GM10248 (cell line): ENCODE data around the gene AXDND1.

Source experiments
- CTCF ChIA-PET: fragments of 300-600 bp; sonication (Branson Sonifier 250); formaldehyde crosslinking; extraction: SDS; loops from one replicate; lab custom pipeline; 2021; ENCODE audit warnings: antibody characterized with exemption; lab: Yijun Ruan, JAX
- POLR2A ChIA-PET: fragments of 350-650 bp; sonication (Branson Sonifier 250); formaldehyde crosslinking; extraction: SDS; loops from one replicate; lab custom pipeline; 2020; ENCODE audit warnings: antibody characterized with exemption; lab: Yijun Ruan, JAX
- DNase-seq: peaks from one replicate; pipeline ENCODE4 v3.0.0; 2012; ENCODE audit errors: extremely low spot score
- CTCF ChIP-seq: IDR thresholded peaks from 2 replicates; pipeline ENCODE4 v1.5.1; 2012; ENCODE audit warnings: mild to moderate bottlenecking, low read depth; ENCODE audit errors: extremely low read depth, missing control alignments, control extremely low read depth

Gene AXDND1

GRCh38 chr1:179583771-179584320 lies 218.1 kb downstream of the AXDND1 start:
- no peak for TF ChIP-seq CTCF
- POLR2A ChIA-PET: no interaction called here
- no peak for DNase-seq
- CTCF ChIA-PET: no interaction called here

- DNase-seq: no peak
- CTCF ChIA-PET: no interaction called here
- TF ChIP-seq CTCF: no peak
- POLR2A ChIA-PET: no interaction called here
Measured at GRCh38 chr1:179586107-179586823, 220.5 kb downstream of the AXDND1 start.

GRCh38 chr1:179587336-179587735 lies 221.6 kb downstream of the AXDND1 start:
- ChIA-PET CTCF (no interaction called here), POLR2A (no interaction called here)
- DNase-seq: no peak

GRCh38 chr1:179588425-179589024 lies 222.8 kb downstream of the AXDND1 start:
- DNase-seq: no peak
- TF ChIP-seq CTCF: no peak
- ChIA-PET POLR2A (no interaction called here), CTCF (no interaction called here)

More at GRCh38 chr1:179587336-179587735, 221.6 kb downstream of the AXDND1 start:
- TF ChIP-seq CTCF: no peak

- DNase-seq: no peak
- ChIA-PET CTCF (interaction anchor here (1.3 kb wide), 1 partner anchor 10 kb away, joined by 3 read pairs; no protein-coding TSS in a partner anchor), POLR2A (no interaction called here)
- no peak for TF ChIP-seq CTCF
Measured at GRCh38 chr1:179589509-179589908, 223.7 kb downstream of the AXDND1 start.

GRCh38 chr1:179590671-179591070 lies 224.9 kb downstream of the AXDND1 start:
- ChIA-PET POLR2A (no interaction called here), CTCF (interaction anchor here (1.0 to 1.3 kb wide), 2 partner anchors 11 to 224 kb away, joined by 3 read pairs; no protein-coding TSS in a partner anchor)
- no peak for TF ChIP-seq CTCF
- no peak for DNase-seq
